GM19455 (cell line): ENCODE data around the gene EYA3.

Source experiments
- ATAC-seq: cut with Tn5 transposase; IDR thresholded peaks from one replicate; pipeline ENCODE4 v1.9.1; 2021; ENCODE audit not compliant: unreplicated experiment

Gene EYA3

GRCh38 chr1:27971674-27972073 is 116.7 kb downstream of the EYA3 start:
- ATAC-seq, result no peak

DNA sequence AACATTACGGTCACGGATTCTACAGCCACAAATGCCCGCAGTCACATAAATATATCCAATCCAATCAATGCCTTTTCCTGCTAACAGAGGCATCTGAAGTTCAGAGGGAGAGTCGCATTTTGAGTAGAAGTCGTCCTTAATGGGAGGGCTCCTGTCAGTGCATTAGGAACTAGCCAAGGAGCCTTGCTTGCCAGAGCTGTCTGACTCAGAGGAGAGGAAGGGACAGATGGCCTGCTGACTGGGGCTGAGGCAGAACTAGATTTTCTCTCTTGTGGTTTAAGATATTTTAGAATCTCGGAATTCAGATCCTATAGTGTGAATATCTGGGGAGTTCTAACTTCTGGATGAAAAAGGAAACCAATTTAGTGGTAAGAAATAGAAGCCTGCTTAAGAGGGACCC is 118.0 kb downstream of the EYA3 start:
- ATAC-seq, result no peak

DNA sequence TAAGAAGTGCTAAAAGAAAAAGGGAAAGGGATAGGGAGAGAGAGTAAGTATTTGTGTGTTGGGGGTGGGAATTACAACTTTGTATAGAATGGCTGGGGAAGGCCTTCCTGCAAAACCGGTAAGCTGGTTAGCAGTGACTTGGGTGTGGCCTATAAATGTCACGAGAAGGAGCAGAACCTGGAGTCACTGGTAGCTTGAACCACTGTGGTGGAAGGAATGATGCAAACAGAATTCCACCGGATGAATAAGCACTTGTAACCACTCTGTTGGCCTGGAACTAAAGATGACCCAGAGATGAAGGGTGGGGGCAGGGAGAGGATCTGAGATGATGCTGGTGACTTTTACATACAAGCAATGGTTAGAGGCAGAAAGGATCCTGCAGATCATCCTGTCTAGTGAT is 119.7 kb downstream of the EYA3 start:
- no peak for ATAC-seq

DNA sequence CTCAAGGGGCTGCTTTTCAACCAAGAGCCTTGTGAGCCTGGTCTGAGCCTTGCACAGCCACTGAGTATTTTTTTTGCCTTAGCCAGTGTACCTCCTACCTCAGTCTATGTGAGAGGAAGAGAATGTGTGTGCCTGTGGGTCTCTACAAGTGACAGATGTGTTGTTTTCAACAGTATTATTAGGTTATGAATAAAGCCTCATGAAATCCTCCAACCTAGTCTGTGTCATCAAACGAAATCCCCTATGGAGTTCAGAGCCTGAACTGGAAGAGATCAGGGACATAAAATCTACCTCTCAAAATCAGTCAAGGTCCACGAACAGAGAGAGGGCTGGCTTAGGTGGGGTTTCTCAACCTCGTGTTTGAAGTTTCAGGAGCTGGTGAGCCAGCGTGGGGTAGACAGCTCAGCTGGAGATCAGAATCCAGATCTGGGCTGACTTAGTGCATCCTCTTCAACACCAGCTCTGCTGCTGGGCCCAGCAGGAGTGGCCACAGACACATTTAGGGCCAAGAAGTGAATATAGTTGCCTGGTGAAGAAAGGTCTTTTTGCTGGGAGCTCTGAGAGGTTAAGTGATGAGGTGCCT is 120.4 kb downstream of the EYA3 start:
- ATAC-seq, result no peak

GRCh38 chr1:27967106-27967883 is 121.1 kb downstream of the EYA3 start:
- no peak for ATAC-seq

DNA sequence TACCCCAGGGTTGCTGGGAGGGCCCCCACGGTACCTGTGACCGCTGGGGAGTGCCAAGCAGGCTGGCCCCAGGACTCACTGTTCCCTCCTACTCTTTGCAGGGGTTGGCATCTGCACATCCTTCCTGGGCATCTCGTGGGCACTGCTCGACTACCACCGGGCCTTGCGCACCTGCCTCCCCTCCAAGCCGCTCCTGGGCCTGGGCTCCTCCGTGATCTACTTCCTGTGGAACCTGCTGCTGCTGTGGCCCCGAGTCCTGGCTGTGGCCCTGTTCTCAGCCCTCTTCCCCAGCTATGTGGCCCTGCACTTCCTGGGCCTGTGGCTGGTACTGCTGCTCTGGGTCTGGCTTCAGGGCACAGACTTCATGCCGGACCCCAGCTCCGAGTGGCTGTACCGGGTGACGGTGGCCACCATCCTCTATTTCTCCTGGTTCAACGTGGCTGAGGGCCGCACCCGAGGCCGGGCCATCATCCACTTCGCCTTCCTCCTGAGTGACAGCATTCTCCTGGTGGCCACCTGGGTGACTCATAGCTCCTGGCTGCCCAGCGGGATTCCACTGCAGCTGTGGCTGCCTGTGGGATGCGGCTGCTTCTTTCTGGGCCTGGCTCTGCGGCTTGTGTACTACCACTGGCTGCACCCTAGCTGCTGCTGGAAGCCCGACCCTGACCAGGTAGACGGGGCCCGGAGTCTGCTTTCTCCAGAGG is 121.9 kb downstream of the EYA3 start:
- ATAC-seq, result no peak

DNA sequence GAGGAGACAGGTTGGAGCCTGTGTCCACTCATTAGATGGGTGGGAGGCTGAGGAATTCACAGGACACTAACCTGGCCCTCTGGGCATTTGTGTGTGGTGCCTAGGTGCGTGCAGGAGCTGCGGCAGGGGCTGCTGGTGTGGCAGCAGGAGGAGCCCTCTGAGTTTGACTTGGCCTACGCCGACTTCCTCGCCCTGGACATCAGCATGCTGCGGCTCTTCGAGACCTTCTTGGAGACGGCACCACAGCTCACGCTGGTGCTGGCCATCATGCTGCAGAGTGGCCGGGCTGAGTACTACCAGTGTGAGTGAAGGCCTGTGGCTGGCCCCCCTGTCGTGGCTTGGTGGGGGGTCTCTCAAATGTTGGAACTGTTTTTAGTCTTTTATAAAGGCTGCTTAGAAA is 125.0 kb downstream of the EYA3 start:
- no peak for ATAC-seq

GRCh38 chr1:27961646-27962221 is 126.7 kb downstream of the EYA3 start:
- ATAC-seq, result no peak

DNA sequence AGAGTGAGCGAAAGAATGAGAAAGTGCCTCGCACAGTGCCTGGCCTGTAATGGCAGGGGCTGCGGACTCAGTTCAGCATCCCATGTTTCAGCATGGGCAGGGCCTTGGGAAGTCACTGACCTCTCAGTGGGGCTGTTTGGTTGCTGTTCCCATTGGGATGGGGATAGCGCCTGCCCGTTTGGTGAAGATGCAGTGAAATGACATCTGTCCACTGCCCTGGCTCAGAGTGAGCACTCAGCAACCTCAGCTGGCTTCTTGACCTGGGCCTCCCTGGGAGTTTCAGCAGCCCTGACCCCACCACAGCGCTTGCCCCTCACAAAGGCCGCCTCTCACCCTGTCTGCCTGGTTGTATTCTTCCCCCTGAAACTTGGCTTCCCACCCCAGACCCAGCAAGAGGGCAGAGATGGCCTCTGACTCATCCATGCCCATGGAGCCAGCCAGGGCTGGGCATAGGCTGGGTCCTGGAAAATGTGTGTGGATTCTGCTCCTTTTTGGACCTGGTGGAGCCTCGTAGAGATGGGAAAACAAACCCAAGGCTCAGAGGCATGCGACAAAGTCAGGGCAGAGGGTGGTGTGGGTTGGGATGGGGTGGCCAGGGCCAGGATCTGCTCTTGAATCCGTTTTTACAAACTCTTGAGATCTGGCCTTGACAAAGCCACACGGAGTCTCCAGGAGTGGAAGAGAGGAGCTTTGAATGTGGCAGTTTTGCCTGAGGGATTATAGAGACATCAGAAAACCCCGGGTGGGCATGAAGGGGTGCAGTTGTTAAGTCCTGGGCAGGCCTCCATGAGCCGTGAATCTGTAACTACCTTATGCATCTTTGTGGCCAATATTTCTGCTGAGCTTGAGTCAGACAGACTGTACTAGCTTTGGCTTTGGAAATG is 127.4 kb downstream of the EYA3 start:
- no peak for ATAC-seq

GRCh38 chr1:27959792-27960603 is 128.4 kb downstream of the EYA3 start, which contains the start of gene XKR8:
Gene XKR8, plus strand, starts transcription at chr1:27959973. Its CDS starts 97 bp downstream, at chr1:27960070.
- ATAC-seq, result peak; percentile 91

GRCh38 chr1:27958513-27958912 is 129.9 kb downstream of the EYA3 start:
- no peak for ATAC-seq

DNA sequence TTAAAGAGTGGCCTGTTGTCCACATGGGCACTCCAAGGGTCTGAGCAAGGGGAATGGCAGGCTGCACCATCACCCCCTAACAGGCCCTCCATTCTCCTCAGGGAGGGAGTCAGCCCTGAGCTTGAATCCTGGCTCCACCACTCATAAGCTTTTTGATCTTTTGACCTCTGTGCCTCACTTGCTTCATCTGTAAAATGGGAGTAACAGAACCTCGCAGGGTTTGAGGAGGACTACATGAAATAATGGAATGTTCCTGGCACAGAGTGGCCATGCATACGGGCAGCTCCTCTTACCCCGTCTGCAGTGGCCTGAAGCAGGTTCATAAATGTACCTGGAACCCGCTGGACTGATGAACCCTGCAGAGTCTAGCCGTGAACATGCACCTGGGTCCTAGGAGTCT is 130.8 kb downstream of the EYA3 start:
- ATAC-seq, result no peak

GRCh38 chr1:27956761-27957160 is 131.6 kb downstream of the EYA3 start:
- no peak for ATAC-seq

DNA sequence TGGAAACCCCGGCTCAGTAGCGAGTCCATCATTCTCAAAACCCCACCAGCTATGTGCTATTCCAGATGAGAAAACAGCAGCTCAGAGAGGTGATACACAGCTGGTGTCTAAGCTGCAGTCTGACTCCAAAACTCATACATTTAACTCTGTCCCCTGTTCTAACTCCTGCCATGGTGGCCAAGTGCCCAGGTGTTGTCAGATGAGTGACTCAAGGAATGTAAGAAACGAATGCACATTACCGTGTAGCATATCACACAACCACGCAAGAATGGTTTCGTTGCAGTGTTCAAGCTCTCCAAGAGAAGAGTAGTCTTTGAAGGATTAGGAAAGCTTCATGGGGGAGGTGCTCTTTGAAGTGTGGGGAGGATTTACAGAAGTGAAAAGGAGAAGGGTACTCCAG is 133.3 kb downstream of the EYA3 start:
- no peak for ATAC-seq

- no peak for ATAC-seq
Measured at GRCh38 chr1:27954186-27954585, 134.2 kb downstream of the EYA3 start.

- no peak for ATAC-seq
Measured at GRCh38 chr1:27952147-27952546, 136.3 kb downstream of the EYA3 start.

DNA sequence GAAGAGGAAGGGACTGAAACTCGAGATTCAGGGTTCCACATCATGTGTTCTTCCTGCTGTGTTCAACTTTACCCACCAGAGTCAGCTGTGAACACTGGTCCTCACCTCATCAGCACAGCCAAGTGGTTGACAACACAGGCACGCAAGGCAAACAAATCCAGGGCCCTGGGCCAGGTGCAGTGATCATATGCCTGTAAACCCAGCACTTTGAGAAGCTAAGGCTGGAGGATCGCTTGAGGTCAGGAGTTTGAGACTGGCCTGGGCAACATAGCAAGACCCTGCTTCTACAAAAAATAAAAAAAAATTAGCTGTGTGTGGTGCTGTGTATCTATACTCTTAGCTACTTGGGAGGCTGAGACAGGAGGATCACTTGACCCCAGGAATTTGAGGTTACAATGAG is 137.0 kb downstream of the EYA3 start:
- ATAC-seq, result no peak

- no peak for ATAC-seq
Measured at GRCh38 chr1:27949027-27949426, 139.4 kb downstream of the EYA3 start.

DNA sequence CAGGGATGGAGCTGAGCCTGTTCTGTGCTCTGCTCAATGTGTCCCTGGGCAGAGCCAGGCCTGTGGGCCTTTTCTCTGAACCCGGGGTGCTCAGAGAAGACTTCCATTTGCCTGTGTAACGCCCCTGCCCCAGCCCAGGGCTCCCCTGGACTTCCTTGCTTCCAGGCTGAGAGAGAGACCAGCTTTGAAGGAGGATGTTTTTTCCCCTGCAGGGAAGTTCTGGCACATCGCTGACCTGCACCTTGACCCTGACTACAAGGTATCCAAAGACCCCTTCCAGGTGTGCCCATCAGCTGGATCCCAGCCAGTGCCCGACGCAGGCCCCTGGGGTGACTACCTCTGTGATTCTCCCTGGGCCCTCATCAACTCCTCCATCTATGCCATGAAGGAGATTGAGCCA is 143.4 kb downstream of the EYA3 start:
- no peak for ATAC-seq
